SK-N-SH treated with all-trans-retinoic acid at 6 μM for 48 hours (cell line): ENCODE data around the gene TSPAN10.
A peak's percentile ranks its signal among the peaks of the same experiment; 100 is the strongest.

Experiments
- ATAC-seq: fragments of 200-7000 bp; cut with Tn5 transposase; 3 replicates; pipeline ENCODE4 v1.9.1; 2020; ENCODE audit warnings: mild to moderate bottlenecking, moderate library complexity
- ARNTL ChIP-seq: fragments of 450-650 bp; formaldehyde crosslinking; IDR thresholded peaks from 2 replicates; pipeline ENCODE4 v1.5.0; 2020; ENCODE audit warnings: low read depth, mild to moderate bottlenecking, moderate library complexity, borderline replicate concordance
- CSDC2 ChIP-seq: fragments of 250-450 bp; sonication (Bioruptor Pico); IDR thresholded peaks from 2 replicates; pipeline ENCODE4 v1.5.0; 2020; ENCODE audit warnings: mild to moderate bottlenecking, moderate library complexity
- CSRNP3 ChIP-seq: fragments of 250-450 bp; sonication (Bioruptor Pico); IDR thresholded peaks from 2 replicates; pipeline ENCODE4 v1.5.1; 2021; ENCODE audit warnings: mild to moderate bottlenecking, moderate library complexity
- ISL1 ChIP-seq: fragments of 250-450 bp; sonication (Bioruptor Pico); IDR thresholded peaks from 2 replicates; pipeline ENCODE4 v2.1.2; 2022; ENCODE audit warnings: mild to moderate bottlenecking, moderate library complexity
- OSR1 ChIP-seq: fragments of 250-450 bp; sonication (Bioruptor Pico); IDR thresholded peaks from 2 replicates; pipeline ENCODE4 v1.8.0; 2022; ENCODE audit warnings: moderate library complexity, mild to moderate bottlenecking, inconsistent platforms
- PPARA ChIP-seq: fragments of 250-450 bp; sonication (Bioruptor Pico); IDR thresholded peaks from 2 replicates; pipeline ENCODE4 v1.5.0; 2020; ENCODE audit warnings: mild to moderate bottlenecking, borderline replicate concordance
- SNAI2 ChIP-seq: fragments of 250-450 bp; sonication (Bioruptor Pico); IDR thresholded peaks from 2 replicates; pipeline ENCODE4 v1.5.0; 2020; ENCODE audit warnings: mild to moderate bottlenecking, moderate library complexity
- TCF4 ChIP-seq: fragments of 250-450 bp; sonication (Bioruptor Pico); IDR thresholded peaks from 2 replicates; pipeline ENCODE4 v1.8.0; 2021; ENCODE audit warnings: mild to moderate bottlenecking, moderate library complexity, borderline replicate concordance
- TSHZ2 ChIP-seq: fragments of 250-450 bp; sonication (Bioruptor Pico); IDR thresholded peaks from 2 replicates; pipeline ENCODE4 v1.5.0; 2020; ENCODE audit warnings: mild to moderate bottlenecking, moderate library complexity
- ZC3H10 ChIP-seq: fragments of 250-450 bp; sonication (Bioruptor Pico); IDR thresholded peaks from 2 replicates; pipeline ENCODE4 v1.5.1; 2021; ENCODE audit warnings: mild to moderate bottlenecking, moderate library complexity
- ZFP3 ChIP-seq: fragments of 250-450 bp; sonication (Bioruptor Pico); IDR thresholded peaks from 2 replicates; pipeline ENCODE4 v1.5.0; 2020; ENCODE audit warnings: mild to moderate bottlenecking, moderate library complexity
- ZFP30 ChIP-seq: fragments of 450-650 bp; formaldehyde crosslinking; IDR thresholded peaks from 2 replicates; pipeline ENCODE4 v1.5.0; 2022; ENCODE audit warnings: mild to moderate bottlenecking, moderate library complexity
- ZNF70 ChIP-seq: fragments of 450-650 bp; formaldehyde crosslinking; IDR thresholded peaks from 2 replicates; pipeline ENCODE4 v1.5.0; 2020; ENCODE audit warnings: mild to moderate bottlenecking, moderate library complexity
- ZNF8 ChIP-seq: fragments of 450-650 bp; formaldehyde crosslinking; IDR thresholded peaks from 2 replicates; pipeline ENCODE4 v1.5.0; 2020; ENCODE audit warnings: mild to moderate bottlenecking, moderate library complexity
- TF ChIP-seq, protein P1 (sequence below): fragments of 250-450 bp; sonication (Bioruptor Pico); IDR thresholded peaks from 2 replicates; pipeline ENCODE4 v1.8.0; 2021; ENCODE audit warnings: low read depth, mild to moderate bottlenecking, moderate library complexity, borderline replicate concordance
- TF ChIP-seq, protein P2 (sequence below): fragments of 250-450 bp; sonication (Bioruptor Pico); IDR thresholded peaks from 2 replicates; pipeline ENCODE4 v1.8.0; 2020; ENCODE audit warnings: mild to moderate bottlenecking, moderate library complexity, borderline replicate concordance
- TF ChIP-seq, protein P3 (sequence below): fragments of 250-450 bp; sonication (Bioruptor Pico); IDR thresholded peaks from 2 replicates; pipeline ENCODE4 v1.5.1; 2020; ENCODE audit warnings: low read depth, mild to moderate bottlenecking, moderate library complexity

Gene TSPAN10

GRCh38 chr17:81693509-81694210 lies 56.7 kb downstream of the TSPAN10 start:
- peak; percentile 3; the same call in 1 of the 3 replicates for ATAC-seq

DNA sequence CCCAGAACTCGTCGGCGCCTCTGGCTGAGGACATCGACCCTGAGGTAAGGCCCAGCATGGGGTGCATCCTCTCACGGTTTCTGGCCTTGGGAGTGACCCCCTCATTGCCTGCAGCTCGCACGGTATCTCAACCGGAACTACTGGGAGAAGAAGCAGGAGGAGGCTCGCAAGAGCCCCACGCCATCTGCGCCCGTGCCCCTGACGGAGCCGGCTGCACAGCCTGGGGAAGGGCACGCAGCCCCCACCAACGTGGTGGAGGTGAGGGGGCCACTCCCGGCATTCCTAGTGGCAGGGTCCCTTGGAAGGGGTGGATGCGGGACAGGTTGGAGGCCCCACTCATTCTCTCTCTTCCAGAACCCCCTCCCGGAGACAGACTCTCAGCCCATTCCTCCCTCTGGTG lies 57.8 kb downstream of the TSPAN10 start:
- ATAC-seq = no peak
- TF ChIP-seq, protein P1, sequence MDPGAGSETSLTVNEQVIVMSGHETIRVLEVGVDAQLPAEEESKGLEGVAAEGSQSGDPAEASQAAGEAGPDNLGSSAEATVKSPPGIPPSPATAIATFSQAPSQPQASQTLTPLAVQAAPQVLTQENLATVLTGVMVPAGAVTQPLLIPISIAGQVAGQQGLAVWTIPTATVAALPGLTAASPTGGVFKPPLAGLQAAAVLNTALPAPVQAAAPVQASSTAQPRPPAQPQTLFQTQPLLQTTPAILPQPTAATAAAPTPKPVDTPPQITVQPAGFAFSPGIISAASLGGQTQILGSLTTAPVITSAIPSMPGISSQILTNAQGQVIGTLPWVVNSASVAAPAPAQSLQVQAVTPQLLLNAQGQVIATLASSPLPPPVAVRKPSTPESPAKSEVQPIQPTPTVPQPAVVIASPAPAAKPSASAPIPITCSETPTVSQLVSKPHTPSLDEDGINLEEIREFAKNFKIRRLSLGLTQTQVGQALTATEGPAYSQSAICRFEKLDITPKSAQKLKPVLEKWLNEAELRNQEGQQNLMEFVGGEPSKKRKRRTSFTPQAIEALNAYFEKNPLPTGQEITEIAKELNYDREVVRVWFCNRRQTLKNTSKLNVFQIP (CRISPR knock-in tag) = no peak
- TF ChIP-seq ISL1 (CRISPR knock-in tag) (no peak), ZFP30 (CRISPR knock-in tag) (no peak), CSRNP3 (no peak), ARNTL (CRISPR knock-in tag) (no peak), PPARA (CRISPR knock-in tag) (no peak), OSR1 (no peak), SNAI2 (CRISPR knock-in tag) (no peak), TCF4 (CRISPR knock-in tag) (no peak), ZNF8 (CRISPR knock-in tag) (no peak), ZC3H10 (no peak), TSHZ2 (CRISPR knock-in tag) (no peak), CSDC2 (CRISPR knock-in tag) (no peak)
- TF ChIP-seq, protein P2, sequence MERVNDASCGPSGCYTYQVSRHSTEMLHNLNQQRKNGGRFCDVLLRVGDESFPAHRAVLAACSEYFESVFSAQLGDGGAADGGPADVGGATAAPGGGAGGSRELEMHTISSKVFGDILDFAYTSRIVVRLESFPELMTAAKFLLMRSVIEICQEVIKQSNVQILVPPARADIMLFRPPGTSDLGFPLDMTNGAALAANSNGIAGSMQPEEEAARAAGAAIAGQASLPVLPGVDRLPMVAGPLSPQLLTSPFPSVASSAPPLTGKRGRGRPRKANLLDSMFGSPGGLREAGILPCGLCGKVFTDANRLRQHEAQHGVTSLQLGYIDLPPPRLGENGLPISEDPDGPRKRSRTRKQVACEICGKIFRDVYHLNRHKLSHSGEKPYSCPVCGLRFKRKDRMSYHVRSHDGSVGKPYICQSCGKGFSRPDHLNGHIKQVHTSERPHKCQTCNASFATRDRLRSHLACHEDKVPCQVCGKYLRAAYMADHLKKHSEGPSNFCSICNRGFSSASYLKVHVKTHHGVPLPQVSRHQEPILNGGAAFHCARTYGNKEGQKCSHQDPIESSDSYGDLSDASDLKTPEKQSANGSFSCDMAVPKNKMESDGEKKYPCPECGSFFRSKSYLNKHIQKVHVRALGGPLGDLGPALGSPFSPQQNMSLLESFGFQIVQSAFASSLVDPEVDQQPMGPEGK (CRISPR knock-in tag) = no peak

More at GRCh38 chr17:81693509-81694210, 56.7 kb downstream of the TSPAN10 start:
- no peak for TF ChIP-seq ZC3H10
- TF ChIP-seq ARNTL (CRISPR knock-in tag) = no peak
- TF ChIP-seq, all 23 proteins: peak for 0

GRCh38 chr17:81695211-81695610 lies 58.2 kb downstream of the TSPAN10 start:
- no peak; the same call in 2 of the 3 replicates for ATAC-seq
- TF ChIP-seq ZC3H10 (no peak), OSR1 (no peak), ZFP3 (CRISPR knock-in tag) (no peak), CSRNP3 (no peak), TSHZ2 (CRISPR knock-in tag) (no peak), ZNF70 (no peak)
- TF ChIP-seq, protein P3, sequence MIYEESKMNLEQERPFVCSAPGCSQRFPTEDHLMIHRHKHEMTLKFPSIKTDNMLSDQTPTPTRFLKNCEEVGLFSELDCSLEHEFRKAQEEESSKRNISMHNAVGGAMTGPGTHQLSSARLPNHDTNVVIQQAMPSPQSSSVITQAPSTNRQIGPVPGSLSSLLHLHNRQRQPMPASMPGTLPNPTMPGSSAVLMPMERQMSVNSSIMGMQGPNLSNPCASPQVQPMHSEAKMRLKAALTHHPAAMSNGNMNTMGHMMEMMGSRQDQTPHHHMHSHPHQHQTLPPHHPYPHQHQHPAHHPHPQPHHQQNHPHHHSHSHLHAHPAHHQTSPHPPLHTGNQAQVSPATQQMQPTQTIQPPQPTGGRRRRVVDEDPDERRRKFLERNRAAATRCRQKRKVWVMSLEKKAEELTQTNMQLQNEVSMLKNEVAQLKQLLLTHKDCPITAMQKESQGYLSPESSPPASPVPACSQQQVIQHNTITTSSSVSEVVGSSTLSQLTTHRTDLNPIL (CRISPR knock-in tag) = no peak
